Thyroid gland (tissue), 4 donors: ENCODE measurements around the gene NXPH4.

Experiments used
- CTCF ChIP-seq, 6 experiments: fragments of 200-600 bp in 3 of 6; fragments of 450-650 bp in 3 of 6; sonication (generic) in 3 of 6; IDR thresholded peaks; one replicate each; pipeline ENCODE4 v1.5.1; 2016 to 2019; ENCODE audit warnings: antibody characterized with exemption in 6 of 6, mild to moderate bottlenecking in 2 of 6, inconsistent platforms in 1 of 6, moderate library complexity in 1 of 6
- POLR2A ChIP-seq, 2 donors: fragments of 450-650 bp; IDR thresholded peaks; one replicate each; pipeline ENCODE4 v1.6.1; 2017; ENCODE audit warnings: antibody characterized with exemption in 2 of 2, mild to moderate bottlenecking in 2 of 2, moderate library complexity in 1 of 2

- no peak for TF ChIP-seq POLR2A (IDR thresholded peaks at IDR 0.05)
- TF ChIP-seq CTCF (IDR thresholded peaks at IDR 0.05): no peak
These were observed 4.5 kb upstream of the NXPH4 start for GRCh38 chr12:57211791-57212700.
